ENCODE measurements around the gene VAMP8. TPM values are rescaled to one million over a fixed set of nuclear protein-coding genes. Genes with fewer than 3 reads are reported as not detected.

The VAMP8 gene
- total RNA-seq, 1 experiment from 2014 or later = 52.0 TPM

- no peak for TF ChIP-seq E2F4 (CRISPR knock-in tag; IDR thresholded peaks at IDR 0.05; ENCODE audit: borderline replicate concordance, low read depth)
- TF ChIP-seq ZNF317 (CRISPR knock-in tag; IDR thresholded peaks at IDR 0.05; ENCODE audit: borderline replicate concordance, low read depth) = no peak
Observed at GRCh38 chr2:85536479-85536878, 40.9 kb upstream of the VAMP8 start (continued).

- peak overlapping the region; percentile 97 for H3K4me3 Mint-ChIP-seq
- H3K27ac Mint-ChIP-seq = peak overlapping the region; percentile 99
- H3K4me1 Mint-ChIP-seq = peaks cover 42% of the 10 kb centered on the region
- ATAC-seq = peak; percentile 67
- peak; percentile 66 for DNase-seq (ENCODE audit: low spot score)
- H3K36me3 Mint-ChIP-seq = peaks cover 34% of the 10 kb centered on the region
- POLR2A ChIA-PET = interaction anchor here (0.6 to 5.7 kb wide), 27 partner anchors 9 to 183 kb away, joined by 3 to 54 read pairs (median 8); partner anchors contain the start of genes ELMOD3, GGCX, RETSAT and SH2D6
- CTCF ChIA-PET = interaction anchor here (0.7 to 4.6 kb wide), 15 partner anchors 8 to 152 kb away, joined by 3 to 40 read pairs (median 4); partner anchors contain the start of gene SH2D6
- TF ChIP-seq ZNF317 (CRISPR knock-in tag; IDR thresholded peaks at IDR 0.05; ENCODE audit: borderline replicate concordance, low read depth) (no peak), SP1 (CRISPR knock-in tag; conservative IDR thresholded peaks at IDR 0.05) (0 out of 2 replicates have a peak, but pooled peaks have one; percentile 35), ETV6 (CRISPR knock-in tag; IDR thresholded peaks at IDR 0.05) (0 out of 2 replicates have a peak, but pooled peaks have one; percentile 34), AR (CRISPR knock-in tag; IDR thresholded peaks at IDR 0.05) (peak; percentile 48; the same call in 1 of the 2 replicates), NFATC4 (CRISPR knock-in tag; IDR thresholded peaks at IDR 0.05) (0 out of 2 replicates have a peak, but pooled peaks have one; percentile 3), ZNF671 (CRISPR knock-in tag; IDR thresholded peaks at IDR 0.05) (0 out of 2 replicates have a peak, but pooled peaks have one; percentile 22), HMGXB4 (CRISPR knock-in tag; IDR thresholded peaks at IDR 0.05) (peak; percentile 38; the same call in 1 of the 2 replicates), ZNF532 (CRISPR knock-in tag; IDR thresholded peaks at IDR 0.05; ENCODE audit: borderline replicate concordance) (0 out of 2 replicates have a peak, but pooled peaks have one; percentile 24), PREB (CRISPR knock-in tag; IDR thresholded peaks at IDR 0.05; ENCODE audit: borderline replicate concordance) (0 out of 2 replicates have a peak, but pooled peaks have one; percentile 17), ATF3 (CRISPR knock-in tag; conservative IDR thresholded peaks at IDR 0.05) (no peak), SMAD3 (CRISPR knock-in tag; IDR thresholded peaks at IDR 0.05; ENCODE audit: borderline replicate concordance) (0 out of 2 replicates have a peak, but pooled peaks have one; percentile 54)
- no peaks in the 10 kb centered on the region for H3K27me3 Mint-ChIP-seq (ENCODE audit: low read depth)
- H3K9me3 Mint-ChIP-seq = no peaks in the 10 kb centered on the region
Observed at GRCh38 chr2:85537600-85538506, 39.5 kb upstream of the VAMP8 start.
